Retinal pigment epithelial cell (primary cell): ENCODE measurements around the gene JMJD8.

Source experiments
- DNase-seq: peaks from one replicate; pipeline ENCODE4 v3.0.0-alpha.2; 2010; ENCODE audit warnings: low read depth
- H3K4me3 ChIP-seq: 2 replicates; pipeline ENCODE4 v1.5.1; 2011; ENCODE audit warnings: mild to moderate bottlenecking, low read length, control low read depth, moderate library complexity
- CTCF ChIP-seq: conservative IDR thresholded peaks from 2 replicates; pipeline ENCODE4 v1.5.1; 2011; ENCODE audit warnings: low read depth, low read length, control low read depth, inconsistent platforms

JMJD8 gene

DNA sequence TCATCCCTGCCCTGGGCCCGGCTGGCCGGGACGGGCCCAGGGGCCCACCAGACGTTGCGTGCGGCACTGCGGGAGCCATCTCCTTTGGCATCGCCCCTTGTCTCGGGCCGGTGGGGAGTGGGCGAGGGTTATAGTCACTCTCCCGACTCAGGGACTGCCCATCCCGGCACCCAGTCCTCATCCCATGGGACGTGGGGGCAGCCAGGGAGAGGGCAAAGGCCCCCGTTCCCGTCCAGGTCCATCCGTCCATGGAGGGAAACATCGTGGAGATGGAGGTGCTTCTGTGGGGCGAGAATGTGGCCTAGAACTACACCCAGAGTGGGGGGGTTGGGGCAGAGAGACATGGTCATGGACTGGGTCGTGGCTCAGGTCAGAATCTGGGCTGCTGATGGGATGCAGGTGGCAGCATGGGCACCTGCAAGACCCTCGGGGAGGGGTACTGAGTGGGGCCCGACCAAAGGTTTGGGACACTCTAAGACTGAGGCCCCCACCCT lies 37.4 kb downstream of the JMJD8 start:
- DNase-seq: no peak
- H3K4me3 ChIP-seq: no peak overlapping the region
- no peak for TF ChIP-seq CTCF

DNA sequence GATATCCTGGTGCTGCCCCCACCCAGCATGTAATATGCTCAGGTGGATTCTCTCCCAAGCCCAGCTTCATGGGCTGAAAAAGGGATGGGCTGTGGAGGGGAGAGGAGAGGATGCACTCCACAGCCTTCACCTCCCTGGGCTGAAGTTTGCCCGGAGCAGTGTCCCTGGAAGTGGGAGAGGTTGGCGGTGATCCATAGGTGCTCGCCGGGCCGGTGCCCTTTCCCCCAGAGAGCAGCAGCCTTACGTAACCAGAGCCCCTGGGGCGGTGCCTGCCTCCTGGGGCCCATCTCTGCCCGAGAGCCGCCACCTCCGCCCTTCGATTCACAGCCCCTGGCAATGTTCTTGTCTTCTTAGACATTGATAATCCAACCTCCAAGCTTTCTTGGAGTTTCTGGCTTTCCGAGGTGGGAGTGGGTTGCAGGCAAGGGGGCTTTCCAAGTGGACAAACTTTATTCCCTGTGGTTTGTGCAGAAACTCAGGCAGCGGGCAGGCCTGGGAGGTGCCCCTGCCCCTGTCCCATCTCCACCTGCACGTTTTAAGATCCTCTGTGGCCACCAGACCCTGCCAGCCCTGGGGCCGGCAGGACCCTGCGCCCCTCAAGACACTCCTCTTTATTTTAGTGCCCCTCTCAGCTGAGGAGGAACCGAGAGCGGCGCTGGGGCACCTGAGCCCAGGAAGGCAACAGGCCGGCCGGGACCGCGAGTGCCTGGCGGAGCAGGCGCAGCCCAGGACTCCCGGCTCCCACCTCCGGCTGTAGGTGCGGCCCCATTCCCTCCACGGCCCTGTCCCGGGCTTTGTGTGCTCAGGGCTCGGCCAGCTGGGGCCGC lies 38.1 kb downstream of the JMJD8 start:
- H3K4me3 ChIP-seq: no peak overlapping the region
- DNase-seq: no peak
- TF ChIP-seq CTCF: no peak

- no peak for DNase-seq
- no peak for TF ChIP-seq CTCF
- no peak overlapping the region for H3K4me3 ChIP-seq
Measured at GRCh38 chr16:644556-644955, 39.6 kb downstream of the JMJD8 start.

DNA sequence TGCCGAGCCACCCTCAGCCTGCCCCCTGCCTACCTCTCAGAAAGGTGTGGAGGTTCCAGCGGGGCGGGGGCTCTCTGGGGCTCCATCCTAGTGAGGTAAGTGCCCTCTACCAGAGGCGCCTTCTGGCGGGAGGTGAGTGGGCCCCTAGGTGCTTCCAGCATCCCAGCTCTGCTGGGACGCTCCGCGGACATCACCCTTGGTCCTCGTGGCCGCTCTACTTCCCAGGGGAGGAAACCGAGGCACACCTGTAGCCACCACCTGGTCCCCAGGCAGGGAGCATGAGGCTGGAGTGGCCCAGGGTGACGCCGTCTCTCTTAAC lies 41.1 kb downstream of the JMJD8 start:
- no peak for TF ChIP-seq CTCF
- H3K4me3 ChIP-seq: peak overlapping the region; percentile 52
- no peak for DNase-seq

GRCh38 chr16:642189-643049 lies 41.7 kb downstream of the JMJD8 start:
- peak overlapping the region; percentile 57 for H3K4me3 ChIP-seq
- DNase-seq: no peak
- no peak for TF ChIP-seq CTCF

GRCh38 chr16:641326-642188 lies 42.6 kb downstream of the JMJD8 start, which contains the start of gene MCRIP2:
TSS of gene MCRIP2 (plus strand) at chr16:641828. CDS start at chr16:641992, 164 bp downstream.
- peak within 1 kb of the TSS; percentile 57 for H3K4me3 ChIP-seq
- DNase-seq: no peak
- no peak for TF ChIP-seq CTCF
